Right lung (tissue), 5 donors: ENCODE results near the gene SOX5. TPM values are rescaled to one million over a fixed set of nuclear protein-coding genes. Genes with fewer than 3 reads are reported as not detected.
"Not testable (repeated sequence)": the region's sequence is repeated elsewhere in the genome, so short reads cannot be mapped to it uniquely, and the experiment has no call there.

ENCODE experiments used
- DNase-seq, 2 donors: peaks; one replicate each; pipeline ENCODE4 v3.0.0-alpha.2; 2013
- polyA plus RNA-seq, 5 donors: library from polyadenylated mRNA; unstranded; fragments of 120-200 nt; gene quantifications; one replicate each; pipeline versions ENCODE4 v1.2.1 to v1.2.3, GENCODE V29; 2013; ENCODE audit warnings: inconsistent platforms in 1 of 5, low replicate concordance in 1 of 5; ENCODE audit not compliant: insufficient read length in 5 of 5, insufficient read depth in 1 of 5

Gene SOX5
- polyA plus RNA-seq, 5 donors = 18.6 to 42.1 (median 35.8) TPM

DNA sequence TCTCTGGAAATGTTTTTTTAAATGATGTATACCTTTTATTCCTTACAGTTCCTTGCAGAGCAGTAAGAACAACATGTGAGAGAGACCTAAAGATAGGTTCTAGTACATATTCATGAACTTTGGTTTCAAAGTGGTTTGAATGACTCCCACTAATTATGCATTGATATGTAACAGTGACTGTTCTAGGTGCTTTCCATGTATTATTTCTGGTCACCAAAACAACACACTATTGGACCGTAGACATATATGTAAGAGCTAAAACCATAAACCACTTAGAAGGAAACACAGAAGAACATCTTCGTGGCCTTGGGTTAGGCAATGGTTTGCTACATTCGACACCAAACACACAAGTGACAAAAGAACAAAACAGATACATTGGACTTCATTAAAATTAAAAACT is 37.9 kb downstream of the SOX5 start:
- DNase-seq = no peak

DNA sequence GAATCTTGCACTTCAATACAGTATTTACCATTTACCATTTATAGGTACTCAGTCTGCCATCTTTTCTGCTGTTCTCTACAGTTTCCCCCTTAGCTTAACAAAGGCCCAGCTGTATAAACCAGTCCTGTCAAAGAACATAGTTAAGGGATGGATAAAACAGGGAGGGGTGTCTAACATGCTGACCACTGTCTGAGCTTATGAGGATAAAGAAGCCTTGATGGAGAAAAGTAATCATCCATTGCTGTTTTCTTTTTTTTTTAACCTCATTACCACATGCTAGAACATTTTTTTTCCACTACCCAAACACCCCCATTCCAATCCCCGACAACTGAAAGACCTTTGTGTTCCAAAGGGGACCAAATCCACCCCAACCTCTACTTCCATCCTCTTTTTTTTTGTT is 39.9 kb downstream of the SOX5 start:
- DNase-seq = no peak

DNA sequence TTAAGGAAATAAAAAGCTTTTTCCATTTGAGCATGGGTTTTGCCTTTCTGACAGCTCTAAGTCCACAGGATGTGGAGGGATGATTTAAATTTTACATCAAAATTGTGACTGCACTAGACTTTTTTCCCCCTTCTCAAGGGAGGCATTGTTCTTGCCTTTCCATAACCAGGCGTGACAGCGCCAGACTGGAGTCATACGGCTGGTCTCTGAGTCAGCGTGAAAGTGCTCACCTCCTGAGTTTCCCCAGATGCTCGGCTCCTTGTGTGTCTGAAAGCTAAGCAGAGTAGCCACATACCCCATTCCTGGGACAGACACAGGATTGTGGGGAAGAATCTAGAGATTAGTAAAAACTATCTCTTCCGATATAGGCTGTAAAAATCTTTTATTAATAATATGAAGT is 43.1 kb downstream of the SOX5 start:
- no peak for DNase-seq

DNA sequence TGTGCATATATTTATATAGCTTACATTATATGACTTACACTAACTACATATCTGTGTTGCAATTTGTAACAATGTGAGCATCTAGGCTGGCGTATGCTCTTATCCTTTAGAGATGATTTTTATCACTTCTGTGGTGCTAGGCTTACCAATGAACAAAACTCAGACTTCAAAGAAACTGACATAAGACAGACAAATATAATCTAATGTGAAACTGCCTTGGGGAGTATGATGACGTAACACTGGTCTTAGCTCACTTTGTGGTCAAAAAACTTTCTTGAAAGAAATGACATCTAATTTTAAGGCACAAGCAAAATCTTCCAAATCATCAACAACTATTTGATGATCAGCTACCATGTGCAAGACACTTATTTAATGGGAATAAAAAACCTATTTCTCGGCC is 50.0 kb downstream of the SOX5 start:
- no peak for DNase-seq

DNA sequence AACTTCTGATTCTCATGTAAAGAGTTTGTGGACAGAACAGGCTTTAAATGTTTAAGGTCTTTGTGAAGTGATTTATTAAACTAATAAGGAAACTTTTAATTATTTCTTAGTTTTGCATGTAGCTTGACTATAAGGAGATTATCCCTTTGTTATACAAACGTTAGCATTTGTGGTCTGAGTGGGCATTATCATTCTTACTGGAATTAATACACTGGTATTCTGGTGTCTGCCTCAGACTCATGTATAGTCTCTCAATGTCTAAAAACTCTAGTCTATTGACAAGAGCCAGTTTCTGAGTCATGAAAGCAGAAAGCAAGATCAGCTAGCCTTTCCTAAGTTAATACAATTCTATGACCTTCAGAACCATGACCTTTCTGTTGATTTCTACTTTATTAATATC is 51.3 kb downstream of the SOX5 start:
- no peak for DNase-seq

DNA sequence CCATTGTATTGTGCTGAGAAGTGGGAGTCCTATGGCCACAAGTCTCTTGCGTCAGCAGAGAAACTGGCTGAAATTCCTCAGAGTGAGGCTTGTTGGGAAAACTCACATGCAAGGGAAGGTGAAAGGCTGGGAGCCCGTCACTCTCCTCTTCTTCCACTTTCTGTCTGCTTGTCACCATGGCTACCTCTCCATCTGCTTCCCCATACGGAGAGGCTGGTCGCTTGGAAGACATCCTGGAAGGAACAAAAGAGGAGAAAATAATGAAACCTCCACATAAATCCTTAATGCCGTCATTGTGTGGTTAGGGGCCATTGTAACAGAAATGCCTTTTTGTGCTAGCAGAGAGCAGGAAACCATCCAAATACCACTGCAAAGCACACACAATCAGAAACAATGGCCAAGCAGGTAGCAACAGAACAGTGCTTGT is 53.7 kb downstream of the SOX5 start:
- DNase-seq = no peak

DNA sequence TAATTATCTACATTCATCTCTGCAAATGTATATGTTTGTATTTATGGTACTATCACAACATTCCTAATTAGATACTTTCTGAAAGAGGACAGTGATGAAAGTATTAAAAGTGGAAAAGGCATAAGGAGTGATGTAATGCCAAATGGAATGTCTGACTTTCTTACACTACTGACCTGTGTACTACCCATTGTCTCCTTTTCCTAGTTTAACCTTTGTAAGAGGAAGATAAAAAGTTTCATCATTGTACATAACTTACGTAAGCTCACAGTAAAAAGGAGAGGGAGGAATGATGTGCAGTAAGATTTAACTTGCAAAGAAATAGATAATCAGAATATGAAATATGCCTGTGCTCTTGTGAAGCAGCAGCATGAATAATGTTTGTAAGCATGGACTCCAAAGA is 55.9 kb downstream of the SOX5 start:
- DNase-seq = no peak

DNA sequence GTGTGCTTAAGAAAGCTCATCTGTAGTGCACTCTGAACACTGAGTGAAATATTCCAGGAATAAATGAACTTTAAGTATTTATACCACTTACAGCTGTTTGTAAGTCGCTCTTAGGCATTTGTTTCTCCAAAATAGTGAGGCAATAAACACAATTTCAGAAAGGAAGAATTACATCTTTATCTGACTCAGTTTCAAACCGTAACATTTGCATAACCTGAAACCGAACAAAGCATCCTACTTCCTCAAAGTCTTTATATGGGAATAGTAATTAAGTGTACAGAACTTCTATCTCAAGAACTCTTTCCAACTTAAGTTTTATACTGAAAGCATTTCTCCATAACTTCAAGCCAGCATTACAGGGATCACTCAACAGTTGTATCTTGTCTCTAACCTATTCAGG is 58.4 kb downstream of the SOX5 start:
- DNase-seq = no peak

DNA sequence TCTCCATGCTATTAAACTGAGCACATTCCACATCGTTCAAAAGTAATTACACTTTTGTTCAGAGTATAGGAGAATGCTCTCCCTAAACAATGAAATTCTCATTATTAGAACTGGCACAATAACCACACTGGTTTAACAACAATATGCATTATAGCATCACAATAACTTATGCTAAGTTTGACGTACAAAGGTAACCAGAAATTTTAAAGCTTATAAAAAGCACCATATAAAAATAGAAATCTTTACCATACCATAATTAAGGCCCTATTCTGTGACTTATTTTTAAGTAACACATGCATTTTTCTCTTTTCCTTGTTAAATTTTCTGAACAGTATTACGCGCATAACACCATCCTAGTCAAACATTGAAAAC is 60.4 kb downstream of the SOX5 start:
- DNase-seq = no peak

DNA sequence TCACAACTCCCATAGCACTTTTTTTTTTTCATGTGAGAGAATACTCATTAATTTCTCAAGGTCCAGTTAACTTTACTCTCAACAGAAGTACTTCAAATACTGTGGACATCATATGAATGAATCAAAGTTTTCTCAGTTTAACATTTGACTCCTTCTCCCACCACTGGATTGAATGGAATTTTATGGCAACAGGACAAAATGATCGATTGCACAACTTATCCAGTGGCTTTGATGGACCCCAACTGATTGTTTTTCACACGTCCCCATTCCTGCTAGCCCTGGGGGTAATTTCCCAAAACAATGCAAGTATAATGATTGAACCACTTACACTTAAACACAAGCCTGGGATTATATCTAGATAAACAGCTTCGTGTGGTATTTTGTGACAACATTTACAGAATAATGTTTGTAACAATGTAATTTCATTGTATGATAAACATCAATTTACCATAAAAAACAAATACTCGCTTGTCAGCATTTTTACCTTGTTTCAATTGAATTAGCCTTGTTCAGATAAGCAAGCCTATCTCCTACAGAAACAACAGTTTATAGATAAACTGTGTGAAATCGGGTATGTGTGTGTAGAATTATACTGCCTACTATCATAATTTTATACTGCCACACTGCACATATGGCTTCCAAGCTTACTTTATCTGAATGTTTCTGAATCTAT is 60.9 kb downstream of the SOX5 start:
- DNase-seq = no peak

DNA sequence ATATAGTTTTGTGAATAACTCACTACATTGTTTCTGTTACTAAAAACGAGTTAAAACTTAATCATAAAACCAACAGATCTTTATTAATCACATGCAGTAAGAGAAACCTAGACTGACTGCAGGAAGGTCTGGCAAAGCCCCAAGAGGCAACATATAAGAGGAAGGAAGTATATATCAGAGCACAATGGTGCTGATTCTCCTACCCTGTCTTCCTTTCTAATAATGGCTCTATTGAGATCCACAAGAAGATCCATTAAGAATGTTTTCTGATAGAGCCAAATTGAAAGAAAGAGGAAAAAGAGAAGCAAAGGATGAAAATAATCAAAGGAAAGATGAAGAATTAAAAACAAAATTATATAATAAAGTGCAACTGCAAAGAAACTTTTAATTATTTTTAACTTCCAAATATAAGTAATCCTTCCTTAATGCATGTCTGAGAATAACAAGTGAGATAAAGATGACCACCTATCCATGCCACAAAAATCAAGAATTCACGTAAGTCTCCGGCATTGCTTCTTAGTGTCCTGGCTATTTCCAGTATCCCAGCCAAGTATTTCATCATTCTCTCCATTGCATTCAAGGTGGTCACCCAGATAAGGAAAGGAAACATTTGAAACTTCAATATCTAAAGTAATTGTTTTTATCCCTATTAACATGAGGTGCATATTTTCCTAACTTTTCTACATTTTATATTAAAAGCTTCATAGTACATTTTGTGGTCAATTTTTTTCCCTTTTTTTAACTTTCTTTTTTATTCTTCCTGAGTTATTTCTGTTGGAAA is 62.2 kb downstream of the SOX5 start:
- DNase-seq = no peak

DNA sequence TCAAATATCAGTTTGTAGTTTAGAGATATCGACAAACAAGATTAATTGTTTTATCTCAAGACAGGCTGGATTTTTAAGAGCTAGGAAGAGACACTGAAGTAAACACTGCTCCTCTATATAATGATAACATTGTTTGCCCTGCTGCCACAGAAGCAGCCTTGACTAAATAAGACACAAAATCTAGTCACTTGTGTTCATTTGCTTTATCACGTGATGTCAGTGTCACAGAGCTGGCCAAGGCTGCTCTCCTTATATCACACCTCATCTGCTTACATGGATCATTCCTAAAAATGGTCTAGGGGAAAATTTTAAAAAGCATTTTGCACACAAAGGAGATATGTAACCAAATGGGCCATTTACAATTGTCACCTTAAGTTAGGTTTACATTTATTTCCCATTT is 64.1 kb downstream of the SOX5 start:
- DNase-seq = no peak

DNA sequence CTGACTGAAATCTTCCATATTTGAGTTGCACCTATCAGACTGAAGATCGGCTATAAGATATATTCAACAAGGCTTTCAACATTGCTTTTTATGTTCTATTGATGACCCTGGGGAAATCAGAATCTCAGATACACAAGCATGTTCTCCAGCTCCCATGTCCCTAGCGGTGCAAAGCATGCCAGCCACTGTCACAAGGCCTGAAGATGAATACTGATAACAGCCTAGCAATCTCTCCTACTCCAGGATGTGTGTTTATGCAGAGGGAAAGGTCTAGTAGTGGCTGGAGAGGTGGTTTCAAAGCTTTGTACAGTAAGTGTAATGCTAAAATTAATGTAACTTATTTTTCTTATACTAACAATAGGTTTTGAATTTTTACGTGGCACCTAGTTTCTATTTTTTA is 64.6 kb downstream of the SOX5 start:
- DNase-seq = no peak

DNA sequence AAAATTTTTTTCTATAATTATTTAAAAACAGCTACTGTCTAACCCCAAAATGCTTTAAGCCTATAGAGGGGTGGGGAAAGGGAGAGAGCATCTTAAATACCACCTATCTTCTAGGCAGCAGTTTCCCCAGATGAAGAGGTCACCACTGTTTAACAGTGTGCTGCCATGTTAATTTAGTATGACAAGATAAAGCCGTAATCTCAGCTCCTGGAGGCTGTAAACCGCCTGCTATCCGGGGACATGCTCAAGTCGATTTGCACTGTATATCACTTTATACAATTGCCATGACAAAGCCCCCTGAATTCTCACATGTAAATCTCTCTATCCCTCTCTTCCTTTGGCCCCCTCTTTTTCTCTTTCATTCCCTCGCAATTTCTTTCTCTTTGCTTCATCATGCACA is 68.5 kb downstream of the SOX5 start:
- DNase-seq = no peak

DNA sequence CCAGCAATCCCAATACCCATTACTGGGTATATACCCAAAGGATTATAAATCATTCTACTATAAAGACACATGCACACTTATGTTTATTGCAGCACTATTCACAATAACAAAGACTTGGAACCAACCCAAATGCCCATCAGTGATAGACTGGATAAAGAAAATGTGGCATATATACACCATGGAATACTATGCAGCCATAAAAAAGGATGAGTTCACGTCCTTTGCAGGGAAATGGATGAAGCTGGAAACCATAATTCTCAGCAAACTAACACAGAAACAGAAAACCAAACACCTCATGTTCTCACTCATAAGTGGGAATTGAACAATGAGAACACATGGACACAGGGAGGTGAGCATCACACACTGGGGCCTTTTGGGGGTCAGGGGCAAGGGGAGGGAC is 72.9 kb downstream of the SOX5 start:
- not testable (repeated sequence) for DNase-seq

DNA sequence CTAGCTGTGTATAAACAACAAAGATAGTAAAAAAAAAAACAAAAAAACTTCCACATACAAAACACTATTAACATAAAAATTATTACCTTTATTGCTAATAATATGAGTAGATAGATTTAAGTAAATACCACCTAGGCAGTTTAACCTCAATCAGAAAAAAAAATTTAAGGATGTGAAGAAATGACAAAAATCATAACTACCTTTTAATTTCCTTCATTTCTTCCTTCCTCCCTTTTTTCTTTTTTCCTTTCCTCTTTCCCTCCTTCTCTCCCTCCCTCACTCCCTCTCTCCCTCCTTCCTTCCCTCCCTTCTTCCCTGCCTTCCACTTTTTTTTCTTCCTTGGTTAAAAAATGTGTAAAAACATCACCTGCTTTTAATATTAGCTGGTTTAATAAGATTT is 81.7 kb downstream of the SOX5 start:
- DNase-seq = no peak

DNA sequence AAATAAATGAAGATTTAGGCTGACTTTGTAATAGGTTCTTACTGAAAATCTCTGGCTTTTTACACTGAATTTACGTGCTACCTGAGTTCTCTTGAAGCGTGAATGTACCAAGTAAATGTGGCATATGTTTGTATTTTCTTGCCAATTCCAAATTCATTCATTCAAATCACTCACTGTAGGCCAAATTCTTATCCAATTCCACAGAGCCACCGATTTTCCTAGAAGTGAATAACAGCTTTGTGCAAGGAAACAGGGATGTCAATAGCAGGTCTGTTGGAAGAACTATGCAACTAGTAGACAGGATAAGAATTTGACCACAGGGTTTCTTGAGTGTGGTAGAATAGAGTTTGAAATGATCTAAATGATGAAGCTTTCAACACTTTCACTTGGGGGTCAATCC is 86.8 kb downstream of the SOX5 start:
- no peak for DNase-seq

DNA sequence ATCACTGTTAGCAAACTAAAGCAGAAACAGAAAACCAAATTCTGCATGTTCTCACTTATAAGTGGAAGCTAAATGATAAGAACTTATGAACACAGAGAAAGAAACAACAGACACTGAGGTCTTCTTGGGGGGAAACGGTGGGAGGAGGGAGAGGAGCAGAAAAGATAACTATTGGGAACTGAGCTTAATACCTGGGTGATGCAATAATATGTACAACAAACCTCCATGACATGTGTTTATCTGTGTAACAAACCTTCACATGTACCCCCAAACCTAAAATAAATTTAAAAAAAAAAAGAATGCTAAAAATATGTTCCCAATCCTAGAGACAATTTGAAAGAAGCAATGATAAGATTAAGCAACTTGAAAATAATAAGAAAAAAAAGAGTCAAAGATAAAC is 89.5 kb downstream of the SOX5 start:
- DNase-seq = no peak

DNA sequence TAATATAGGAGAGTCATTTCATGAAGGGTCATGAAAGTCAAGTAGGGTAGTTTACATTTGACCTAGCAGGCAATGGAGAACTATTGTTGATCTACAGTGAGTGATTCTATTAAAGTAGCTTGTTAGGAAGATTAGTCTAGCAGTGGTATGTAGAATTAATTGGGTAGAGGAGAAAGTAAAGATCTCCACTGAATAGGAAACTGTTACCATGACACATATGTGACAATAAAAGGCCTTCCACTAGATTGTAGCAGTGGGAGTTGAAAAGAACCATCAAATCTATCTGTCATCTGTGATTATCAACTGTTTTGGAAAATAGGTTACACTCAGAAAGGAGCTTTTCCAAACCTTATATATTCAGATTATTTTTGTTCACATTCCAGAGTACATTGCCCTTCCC is 92.3 kb downstream of the SOX5 start:
- DNase-seq = no peak

DNA sequence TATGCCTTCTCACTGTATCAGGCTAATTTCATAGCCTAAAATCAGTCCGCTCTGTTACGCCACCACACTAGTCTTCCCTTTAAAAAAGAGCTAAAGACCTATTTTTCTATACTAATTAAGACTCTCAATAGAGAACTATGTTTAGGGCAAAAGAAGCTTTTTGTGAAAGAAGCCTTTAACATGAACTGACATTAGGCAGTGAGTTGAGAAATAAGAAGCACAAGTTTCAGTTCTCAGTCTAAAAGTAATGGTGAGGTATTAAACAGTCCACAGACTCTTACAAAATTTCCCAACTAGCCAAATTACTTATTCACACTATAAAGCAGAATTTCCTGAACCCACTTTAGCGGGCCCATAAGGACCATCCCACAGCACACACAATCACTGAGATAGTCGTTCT is 93.7 kb downstream of the SOX5 start:
- no peak for DNase-seq

DNA sequence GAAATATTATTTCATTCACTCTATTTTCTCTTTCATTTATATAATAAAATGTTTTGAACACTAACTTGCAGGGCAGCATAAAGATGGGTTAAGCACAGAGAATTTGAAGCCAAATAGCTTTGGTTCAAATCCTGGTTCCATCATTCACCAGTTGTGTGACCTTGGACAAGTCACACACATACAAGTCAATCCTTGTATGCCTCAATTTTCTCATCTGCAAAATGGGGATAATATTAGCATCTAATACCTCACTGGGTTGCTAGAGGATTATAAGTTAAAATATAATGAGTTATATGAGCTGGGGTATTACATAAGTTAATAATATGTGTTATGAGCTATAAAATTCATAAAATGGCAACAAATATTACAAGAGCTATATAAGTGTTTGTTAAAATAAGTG is 94.9 kb downstream of the SOX5 start:
- DNase-seq = no peak

DNA sequence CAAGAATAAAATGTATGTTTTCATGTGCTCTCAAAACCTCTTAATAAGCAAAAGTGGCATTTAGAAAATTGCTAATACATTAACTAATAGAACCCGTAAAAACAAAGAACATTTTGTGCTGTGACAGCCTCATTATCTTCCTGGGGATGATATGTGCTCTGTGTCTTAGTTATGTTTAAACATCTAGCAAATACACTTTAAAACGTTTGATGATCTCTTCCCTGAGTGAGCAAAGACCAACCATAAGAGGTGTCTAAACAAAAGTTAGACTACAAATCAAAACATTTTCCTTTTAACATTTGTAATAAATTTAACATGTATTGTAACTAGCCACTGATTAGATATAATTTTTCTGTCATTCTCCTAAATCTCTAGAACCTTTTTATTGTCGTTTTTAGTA is 95.8 kb downstream of the SOX5 start:
- no peak for DNase-seq

DNA sequence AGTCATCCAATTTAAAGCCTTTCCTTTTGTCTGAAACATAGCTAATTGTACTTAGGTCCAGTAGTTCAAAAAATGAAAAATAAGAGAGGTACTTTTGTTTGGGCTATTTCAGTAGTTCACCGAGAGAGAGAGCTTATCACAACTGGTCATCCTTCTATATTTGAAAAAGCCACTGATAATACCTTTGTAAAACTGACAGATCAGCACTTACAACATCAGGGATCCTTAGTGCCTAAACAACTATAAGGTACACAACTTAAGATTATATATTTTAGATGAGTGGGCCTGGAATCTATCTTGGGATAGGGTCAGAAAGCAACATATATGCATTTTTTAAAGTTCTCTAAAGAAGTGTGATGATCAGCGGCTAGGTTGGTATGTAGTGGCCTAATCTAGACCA is 97.9 kb downstream of the SOX5 start:
- no peak for DNase-seq

DNA sequence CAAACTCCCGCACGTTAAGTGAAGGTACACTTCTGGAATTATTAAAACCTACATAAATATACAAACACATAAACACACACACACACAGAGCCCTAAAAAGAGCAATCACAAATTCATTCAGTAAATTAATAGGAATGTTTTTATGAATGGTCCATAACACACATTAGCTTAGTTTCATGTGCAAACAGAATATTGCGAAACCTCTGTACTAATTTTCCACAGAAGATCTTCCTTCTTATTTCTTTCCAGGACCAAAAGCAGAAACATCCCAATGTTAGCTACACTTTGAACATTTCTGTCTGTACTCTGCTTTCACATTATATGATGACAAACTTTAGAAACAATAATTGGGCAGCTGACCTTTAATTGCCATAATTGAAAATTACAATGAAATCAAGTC is 101.6 kb downstream of the SOX5 start:
- DNase-seq = no peak
